Adrenal gland (tissue), 12 donors: ENCODE measurements around the gene NUP50. TPM values are rescaled to one million over a fixed set of nuclear protein-coding genes. Genes with fewer than 3 reads are reported as not detected.

ENCODE experiments used
- DNase-seq, 7 donors: peaks; one replicate each; pipeline ENCODE4 v3.0.0-alpha.2; 2019 to 2020
- H3K27ac ChIP-seq, 5 donors: fragments of 200-600 bp; sonication (generic) in 4 of 5; 1 replicate in 3 of 5; 2 replicates in 2 of 5; pipeline versions ENCODE4 v1.5.1 to v1.8.0; 2016 to 2020; ENCODE audit warnings: mild to moderate bottlenecking in 1 of 5
- H3K27me3 ChIP-seq: fragments of 200-600 bp; 2 replicates; pipeline ENCODE4 v1.8.0; 2021
- H3K36me3 ChIP-seq, 2 donors: fragments of 200-600 bp; replicated peaks in 1 of 2; 1 replicate in 1 of 2; 2 replicates in 1 of 2; pipeline versions ENCODE4 v1.5.1 to v1.8.0; 2018 to 2022
- H3K4me1 ChIP-seq, 2 donors: fragments of 200-600 bp; replicated peaks in 1 of 2; 1 replicate in 1 of 2; 2 replicates in 1 of 2; pipeline versions ENCODE4 v1.5.1 to v1.8.0; 2018 to 2021
- H3K4me3 ChIP-seq, 4 donors: fragments of 200-600 bp; sonication (generic) in 3 of 4; one replicate each; pipeline ENCODE4 v1.5.1; 2016 to 2018
- H3K9me3 ChIP-seq, 3 donors: fragments of 200-600 bp; sonication (generic) in 1 of 3; replicated peaks in 1 of 3; 1 replicate in 2 of 3; 2 replicates in 1 of 3; pipeline versions ENCODE4 v1.5.1 to v1.8.0; 2016 to 2021
- POLR2A ChIP-seq, 2 donors: fragments of 450-650 bp; IDR thresholded peaks; one replicate each; pipeline ENCODE4 v1.6.1; 2017; ENCODE audit warnings: antibody characterized with exemption in 2 of 2, mild to moderate bottlenecking in 2 of 2, moderate library complexity in 1 of 2
- WGBS, 4 donors: extraction: QIAGEN DNeasy Blood & Tissue Kit in 2 of 4; methylation state at CpG; one replicate each; pipeline versions ENCODE4 v1.1.5 to v1.1.7; 2013 to 2017; 5-methylcytosine and 5-hydroxymethylcytosine counted together
- intact Hi-C, 2 donors: fragments of 100-400 bp; cut with DNase I; formaldehyde crosslinking; loops; one replicate each; pipeline versions ENCODE4 v1.14.1 to v1.15.0; 2022 to 2023
- polyA plus RNA-seq, 3 donors: library from polyadenylated mRNA; stranded (reverse); fragments of 200-250 nt in 2 of 3; fragments of 350-450 nt in 1 of 3; fragmentation: Illumina TruSeq in 1 of 3; extraction: RNeasy Lipid Tissue Mini Kit (QIAGEN cat#74804) in 1 of 3; gene quantifications; one replicate each; pipeline ENCODE4 v1.2.3, GENCODE V29; 2013 to 2014
- total RNA-seq, 9 donors: library from RNA; depleted of rRNA in 4 of 9; stranded (reverse); fragments of >200 nt in 4 of 9; fragments of 120-200 nt in 1 of 9; fragmentation: NEBNext Ultra II Directional in 1 of 9; extraction: Animal tissue kit (Norgen Biotek cat#: 25700) in 1 of 9; gene quantifications; one replicate each; pipeline versions ENCODE4 v1.1.0 to v1.2.4, GENCODE V29; 2013 to 2023
- TF ChIP-seq, protein P1 (sequence below), 6 experiments: fragments of 450-650 bp in 4 of 6; fragments of 200-600 bp in 2 of 6; sonication (generic) in 1 of 6; IDR thresholded peaks; 1 replicate in 5 of 6; 2 replicates in 1 of 6; pipeline versions ENCODE4 v1.5.1 to v1.8.0; 2016 to 2021; ENCODE audit warnings: antibody characterized with exemption in 6 of 6, mild to moderate bottlenecking in 2 of 6, moderate library complexity in 1 of 6
- donor health status: healthy with polysubstance abuse.
- donor health status: Bipolar disorder and iron deficiency.
- donor health status: DM: yes; HTN: yes; CAD: no.
- donor health status: DM: no; HTN: no; CAD: no.
- donor health status: DM: no; HTN: no; CAD: no.
- donor health status: DM: yes; HTN: yes; CAD: no.

The NUP50 gene
- total and polyA plus RNA-seq, 12 donors = 14.9 to 126 (median 64.6) TPM

DNA sequence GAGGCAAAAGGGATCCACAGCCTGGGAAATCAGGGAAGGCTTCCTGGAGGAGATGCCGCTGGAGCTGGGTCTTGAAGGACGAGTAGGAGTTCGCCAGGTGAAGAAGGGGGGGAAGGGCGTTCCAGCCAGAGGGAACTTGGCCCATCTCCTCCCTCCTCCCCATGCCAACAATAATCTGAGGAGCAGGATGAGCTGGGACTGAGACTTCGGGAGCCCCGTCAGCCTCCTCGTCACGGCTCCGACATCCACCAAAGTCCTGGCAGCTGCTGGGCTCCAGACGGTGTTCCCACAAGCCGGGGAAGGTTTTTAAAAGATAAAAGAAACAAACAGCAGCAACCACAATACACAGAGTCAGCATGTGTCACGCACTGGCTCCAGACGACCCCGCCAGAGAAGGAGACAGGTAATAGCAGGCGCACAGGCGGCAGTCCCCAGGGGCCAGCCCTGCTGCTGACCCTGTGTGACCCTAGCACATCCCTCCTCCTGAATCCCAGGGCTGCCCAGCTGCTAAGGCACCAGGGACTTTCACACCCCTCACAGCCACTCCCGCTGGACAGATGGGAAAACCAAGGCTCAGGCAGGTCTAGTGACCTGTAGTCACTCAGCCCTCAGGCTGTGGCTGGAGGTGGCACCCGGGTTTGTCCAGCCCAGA lies 37.3 kb downstream of the NUP50 start:
- peaks cover 0 to 77% of the 10 kb centered on the region in 2 donors for H3K36me3 ChIP-seq
- peak overlapping the region in 2 of 5 donors; percentile 46 to 88 for H3K27ac ChIP-seq

DNA sequence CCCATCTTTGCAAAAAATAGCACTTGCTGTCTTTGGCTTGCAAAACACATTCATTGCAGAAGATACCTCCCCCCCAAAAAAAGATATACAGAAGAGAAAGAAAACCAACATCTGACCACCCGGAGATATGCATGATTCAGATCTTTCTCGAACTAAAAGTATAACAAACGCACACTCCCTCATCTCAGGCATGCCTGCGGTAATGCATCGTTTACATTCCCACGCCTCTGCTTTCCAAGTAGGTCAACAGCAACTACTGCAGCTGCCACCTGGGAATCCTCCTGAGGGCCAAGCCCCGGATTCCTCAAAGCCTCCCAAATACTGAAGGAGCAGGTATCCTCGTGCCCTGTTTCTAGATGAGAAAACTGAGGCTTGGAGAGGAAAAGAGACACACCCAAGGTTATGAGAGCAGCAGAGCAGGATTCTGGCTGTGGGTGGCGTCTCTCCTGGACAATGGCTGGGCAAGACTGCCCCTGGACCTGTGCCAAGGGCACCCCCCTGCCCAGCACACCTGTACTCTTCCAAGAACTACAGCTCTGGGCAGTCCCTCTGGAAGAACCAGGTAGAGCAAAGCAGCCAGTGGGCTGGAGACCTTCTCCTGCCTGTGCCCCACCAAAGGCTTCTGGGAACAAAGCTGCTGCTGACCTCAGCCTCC lies 38.1 kb downstream of the NUP50 start:
- Histone ChIP-seq H3K4me1 (peaks cover 14 to 16% of the 10 kb centered on the region in 2 donors), H3K9me3 (no peaks in the 10 kb centered on the region), H3K27ac (peak overlapping the region; percentile 60 to 91 (median 88)), H3K27me3 (no peaks in the 10 kb centered on the region), H3K4me3 (no peak overlapping the region), H3K36me3 (peaks cover 0 to 69% of the 10 kb centered on the region in 2 donors)
- 59 to 79% (median 71%) methylated on average over 7 to 9 of the region's 9 CpGs for WGBS, 4 donors
- no peak for TF ChIP-seq POLR2A (IDR thresholded peaks at IDR 0.05)
- TF ChIP-seq, protein P1, sequence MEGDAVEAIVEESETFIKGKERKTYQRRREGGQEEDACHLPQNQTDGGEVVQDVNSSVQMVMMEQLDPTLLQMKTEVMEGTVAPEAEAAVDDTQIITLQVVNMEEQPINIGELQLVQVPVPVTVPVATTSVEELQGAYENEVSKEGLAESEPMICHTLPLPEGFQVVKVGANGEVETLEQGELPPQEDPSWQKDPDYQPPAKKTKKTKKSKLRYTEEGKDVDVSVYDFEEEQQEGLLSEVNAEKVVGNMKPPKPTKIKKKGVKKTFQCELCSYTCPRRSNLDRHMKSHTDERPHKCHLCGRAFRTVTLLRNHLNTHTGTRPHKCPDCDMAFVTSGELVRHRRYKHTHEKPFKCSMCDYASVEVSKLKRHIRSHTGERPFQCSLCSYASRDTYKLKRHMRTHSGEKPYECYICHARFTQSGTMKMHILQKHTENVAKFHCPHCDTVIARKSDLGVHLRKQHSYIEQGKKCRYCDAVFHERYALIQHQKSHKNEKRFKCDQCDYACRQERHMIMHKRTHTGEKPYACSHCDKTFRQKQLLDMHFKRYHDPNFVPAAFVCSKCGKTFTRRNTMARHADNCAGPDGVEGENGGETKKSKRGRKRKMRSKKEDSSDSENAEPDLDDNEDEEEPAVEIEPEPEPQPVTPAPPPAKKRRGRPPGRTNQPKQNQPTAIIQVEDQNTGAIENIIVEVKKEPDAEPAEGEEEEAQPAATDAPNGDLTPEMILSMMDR (IDR thresholded peaks at IDR 0.05) = no peak
- peak in 1 of 7 donors; percentile 23 for DNase-seq
- intact Hi-C loops = no loop called here

More for the DNA sequence above, 37.3 kb downstream of the NUP50 start:
- intact Hi-C loops = no loop called here
- 86 to 93% (median 89%) methylated on average over 14 to 18 of the region's 18 CpGs for WGBS, 4 donors
- Histone ChIP-seq H3K4me1 (peaks cover 14 to 16% of the 10 kb centered on the region in 2 donors), H3K4me3 (no peak overlapping the region), H3K27me3 (no peaks in the 10 kb centered on the region), H3K9me3 (no peaks in the 10 kb centered on the region)
- peak in 1 of 7 donors; percentile 15 for DNase-seq
- TF ChIP-seq POLR2A (IDR thresholded peaks at IDR 0.05) = no peak
- TF ChIP-seq, protein P1 (IDR thresholded peaks at IDR 0.05) = no peak

DNA sequence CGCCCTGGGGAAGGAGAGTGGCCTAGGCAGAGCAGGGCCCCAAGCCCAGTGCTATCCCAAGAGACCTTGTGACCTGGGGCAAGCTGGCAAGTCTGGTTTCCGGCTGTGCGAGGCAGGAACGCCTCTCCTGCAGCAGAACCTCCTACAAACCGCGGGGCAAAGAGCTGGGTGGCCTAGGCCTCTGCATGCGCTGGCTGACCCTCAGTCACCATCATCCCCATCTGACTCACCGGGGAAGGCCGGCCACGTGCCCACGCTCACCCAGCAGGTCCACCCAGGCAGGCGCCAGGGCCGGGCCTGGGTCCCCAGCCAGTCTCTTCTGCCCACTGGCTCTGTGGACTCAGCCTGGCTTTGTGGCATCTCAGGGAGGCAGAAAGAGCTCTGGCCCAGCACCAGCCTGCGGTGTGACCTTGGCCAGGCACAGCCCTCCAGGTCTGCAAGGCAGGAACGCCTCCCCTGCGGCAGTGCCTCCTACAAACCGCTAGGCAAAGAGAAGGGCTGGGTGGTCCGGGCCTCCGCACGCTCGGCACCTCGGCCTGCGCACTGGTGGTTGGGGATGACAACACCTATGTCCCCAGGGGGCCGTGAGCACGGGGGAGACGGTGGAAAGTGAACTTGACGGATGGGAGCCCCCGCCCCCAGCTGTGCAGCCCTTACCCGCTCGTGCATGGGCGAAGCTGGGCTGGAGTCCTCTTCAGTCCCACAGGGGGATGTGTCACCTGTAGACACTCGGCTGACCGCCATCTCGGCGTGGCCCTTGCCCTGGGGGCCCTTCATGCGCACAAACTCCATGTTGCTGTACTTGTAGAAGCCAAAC lies 38.8 kb downstream of the NUP50 start:
- Histone ChIP-seq H3K27ac (peak overlapping the region; percentile 60 to 91 (median 88)), H3K9me3 (no peaks in the 10 kb centered on the region), H3K4me3 (no peak overlapping the region), H3K36me3 (peaks cover 0 to 62% of the 10 kb centered on the region in 2 donors), H3K27me3 (no peaks in the 10 kb centered on the region), H3K4me1 (peaks cover 14 to 16% of the 10 kb centered on the region in 2 donors)
- WGBS, 4 donors = 59 to 78% (median 63%) methylated on average over 8 to 36 of the region's 36 CpGs
- intact Hi-C loops = no loop called here
- TF ChIP-seq, protein P1 (IDR thresholded peaks at IDR 0.05) = peak in 4 of 6 experiments; percentile 43 to 51 (median 44)
- peak in 1 of 2 donors; percentile 58 for TF ChIP-seq POLR2A (IDR thresholded peaks at IDR 0.05)
- peak; percentile 60 to 91 (median 82) for DNase-seq
